Upper lobe of right lung (tissue), 1 donor: Measurements from ENCODE around the gene RAD50. TPM values are rescaled to one million over a fixed set of nuclear protein-coding genes. Genes with fewer than 3 reads are reported as not detected.

Source experiments
- ATAC-seq: fragments of 200-7000 bp; cut with Tn5 transposase; one replicate; pipeline ENCODE4 v1.9.1; 2020; ENCODE audit warnings: mild to moderate bottlenecking, moderate library complexity
- DNase-seq: peaks from one replicate; pipeline ENCODE4 v3.0.0-alpha.2; 2020
- H3K27ac ChIP-seq: fragments of 200-600 bp; one replicate; pipeline ENCODE4 v1.8.0; 2022
- H3K27me3 ChIP-seq: fragments of 200-600 bp; one replicate; pipeline ENCODE4 v1.8.0; 2022; ENCODE audit warnings: mild to moderate bottlenecking
- H3K36me3 ChIP-seq: fragments of 200-600 bp; one replicate; pipeline ENCODE4 v1.8.0; 2022
- H3K4me1 ChIP-seq: fragments of 200-600 bp; one replicate; pipeline ENCODE4 v1.8.0; 2022
- H3K4me3 ChIP-seq: fragments of 200-600 bp; one replicate; pipeline ENCODE4 v1.8.0; 2022; ENCODE audit warnings: mild to moderate bottlenecking
- H3K9me3 ChIP-seq: fragments of 200-600 bp; one replicate; pipeline ENCODE4 v1.8.0; 2022
- intact Hi-C: fragments of 100-400 bp; cut with DNase I; formaldehyde crosslinking; loops from one replicate; pipeline ENCODE4 v1.11.0; 2022
- total RNA-seq: library from RNA; stranded (reverse); fragmentation: NEBNext Ultra II Directional; extraction: Animal tissue kit (Norgen Biotek cat#: 25700); gene quantifications from one replicate; pipeline ENCODE4 v1.2.1, GENCODE V29; 2021
- TF ChIP-seq, protein P1 (sequence below): fragments of 200-600 bp; IDR thresholded peaks from one replicate; pipeline ENCODE4 v1.8.0; 2022; ENCODE audit warnings: antibody characterized with exemption
- donor health status: DM: no; HTN: yes; CAD: no; lungs with severe emphysema.

The RAD50 gene
- total RNA-seq, 1 donor from 2014 or later: 32.8 TPM

DNA sequence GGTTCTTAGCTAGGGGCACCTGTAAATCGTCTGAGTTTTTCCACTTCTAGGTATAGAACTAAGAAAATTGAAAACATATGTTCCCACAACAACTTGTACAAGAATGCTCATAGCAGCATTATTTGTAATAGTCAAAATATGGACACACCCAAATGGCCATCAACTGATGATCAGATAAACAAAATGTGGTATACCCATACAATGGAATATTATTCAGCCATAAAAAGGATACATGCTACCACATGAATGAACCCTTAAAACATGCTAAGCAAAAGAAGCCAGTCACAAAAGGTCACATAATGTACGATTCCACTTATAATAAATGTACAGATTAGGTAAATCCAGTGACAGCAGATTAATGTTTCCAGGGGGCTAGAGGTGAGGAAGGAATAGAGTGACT is 55.2 kb downstream of the RAD50 start:
- DNase-seq: no peak
- Histone ChIP-seq H3K9me3 (no peaks in the 10 kb centered on the region), H3K36me3 (peaks cover 67% of the 10 kb centered on the region), H3K4me1 (no peaks in the 10 kb centered on the region), H3K4me3 (no peak overlapping the region), H3K27ac (no peak overlapping the region), H3K27me3 (no peaks in the 10 kb centered on the region)
- ATAC-seq: no peak
- TF ChIP-seq, protein P1, sequence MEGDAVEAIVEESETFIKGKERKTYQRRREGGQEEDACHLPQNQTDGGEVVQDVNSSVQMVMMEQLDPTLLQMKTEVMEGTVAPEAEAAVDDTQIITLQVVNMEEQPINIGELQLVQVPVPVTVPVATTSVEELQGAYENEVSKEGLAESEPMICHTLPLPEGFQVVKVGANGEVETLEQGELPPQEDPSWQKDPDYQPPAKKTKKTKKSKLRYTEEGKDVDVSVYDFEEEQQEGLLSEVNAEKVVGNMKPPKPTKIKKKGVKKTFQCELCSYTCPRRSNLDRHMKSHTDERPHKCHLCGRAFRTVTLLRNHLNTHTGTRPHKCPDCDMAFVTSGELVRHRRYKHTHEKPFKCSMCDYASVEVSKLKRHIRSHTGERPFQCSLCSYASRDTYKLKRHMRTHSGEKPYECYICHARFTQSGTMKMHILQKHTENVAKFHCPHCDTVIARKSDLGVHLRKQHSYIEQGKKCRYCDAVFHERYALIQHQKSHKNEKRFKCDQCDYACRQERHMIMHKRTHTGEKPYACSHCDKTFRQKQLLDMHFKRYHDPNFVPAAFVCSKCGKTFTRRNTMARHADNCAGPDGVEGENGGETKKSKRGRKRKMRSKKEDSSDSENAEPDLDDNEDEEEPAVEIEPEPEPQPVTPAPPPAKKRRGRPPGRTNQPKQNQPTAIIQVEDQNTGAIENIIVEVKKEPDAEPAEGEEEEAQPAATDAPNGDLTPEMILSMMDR: no peak
- intact Hi-C loops: no loop called here

DNA sequence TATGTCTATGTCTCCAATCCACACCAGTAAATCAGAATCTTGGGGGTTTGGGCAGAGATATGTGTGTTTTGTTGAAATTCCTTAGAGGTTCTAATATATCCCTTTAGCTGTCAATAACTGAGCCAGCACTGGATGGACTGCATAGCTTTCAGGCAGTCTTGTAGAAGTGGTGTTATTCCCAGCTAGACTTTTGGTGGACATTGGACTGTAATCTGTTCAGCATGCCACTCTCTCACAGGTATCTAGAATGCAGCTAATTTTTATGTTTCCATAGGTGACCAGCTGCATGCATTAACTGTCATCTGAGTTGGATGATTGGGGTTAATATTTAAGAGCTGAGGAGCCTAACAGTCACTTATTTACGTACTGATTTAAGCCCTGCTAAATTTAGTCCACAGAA is 56.1 kb downstream of the RAD50 start:
- Histone ChIP-seq H3K27ac (no peak overlapping the region), H3K4me1 (no peaks in the 10 kb centered on the region), H3K4me3 (no peak overlapping the region), H3K9me3 (no peaks in the 10 kb centered on the region), H3K27me3 (no peaks in the 10 kb centered on the region), H3K36me3 (peaks cover 72% of the 10 kb centered on the region)
- intact Hi-C loops: no loop called here
- TF ChIP-seq, protein P1: no peak
- DNase-seq (no peak), ATAC-seq (no peak)

DNA sequence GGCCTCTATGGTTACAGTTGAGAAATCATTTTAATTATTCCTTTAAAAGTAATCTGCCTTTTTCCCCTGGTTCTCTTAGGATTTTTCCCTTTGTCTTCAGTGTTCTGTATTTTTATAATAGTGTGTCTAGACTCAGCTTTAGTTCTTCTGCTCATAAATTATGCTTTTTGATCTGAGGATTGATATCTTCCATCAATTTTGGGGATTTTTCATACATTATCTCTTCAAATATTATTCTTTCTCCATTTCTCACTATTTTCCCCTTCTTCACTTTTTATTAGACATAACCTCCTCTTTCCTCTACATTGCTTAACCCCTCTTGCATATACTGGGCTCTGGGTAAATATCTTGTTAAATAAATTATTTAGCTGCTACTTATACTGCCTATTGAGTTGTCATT is 64.9 kb downstream of the RAD50 start:
- intact Hi-C loops: no loop called here
- Histone ChIP-seq H3K4me1 (no peaks in the 10 kb centered on the region), H3K27me3 (no peaks in the 10 kb centered on the region), H3K4me3 (no peak overlapping the region), H3K36me3 (peaks cover 57% of the 10 kb centered on the region), H3K27ac (no peak overlapping the region), H3K9me3 (no peaks in the 10 kb centered on the region)
- TF ChIP-seq, protein P1: no peak
- DNase-seq: no peak
- no peak for ATAC-seq

DNA sequence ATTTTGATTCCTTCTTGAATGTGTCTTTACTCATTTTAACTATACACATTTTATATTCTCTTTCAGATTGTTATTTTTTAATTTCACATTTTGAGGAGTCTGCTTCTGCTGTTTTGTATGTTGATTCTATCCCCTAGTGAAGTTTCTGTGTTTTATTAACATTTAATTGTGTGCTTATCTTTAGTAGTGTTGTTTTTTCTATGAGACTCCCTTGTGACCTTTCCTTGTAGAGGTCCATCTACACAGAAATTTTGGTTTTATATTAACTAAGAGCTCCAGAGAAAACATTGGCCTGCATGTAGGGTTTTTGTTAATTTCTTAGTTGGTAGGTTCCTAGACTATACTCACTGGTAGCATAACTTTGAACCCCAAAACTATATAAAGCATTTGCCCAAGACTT is 65.8 kb downstream of the RAD50 start:
- Histone ChIP-seq H3K27ac (no peak overlapping the region), H3K27me3 (no peaks in the 10 kb centered on the region), H3K4me1 (no peaks in the 10 kb centered on the region), H3K4me3 (no peak overlapping the region), H3K9me3 (no peaks in the 10 kb centered on the region), H3K36me3 (peaks cover 50% of the 10 kb centered on the region)
- ATAC-seq (no peak), DNase-seq (no peak)
- TF ChIP-seq, protein P1: no peak
- intact Hi-C loops: no loop called here

DNA sequence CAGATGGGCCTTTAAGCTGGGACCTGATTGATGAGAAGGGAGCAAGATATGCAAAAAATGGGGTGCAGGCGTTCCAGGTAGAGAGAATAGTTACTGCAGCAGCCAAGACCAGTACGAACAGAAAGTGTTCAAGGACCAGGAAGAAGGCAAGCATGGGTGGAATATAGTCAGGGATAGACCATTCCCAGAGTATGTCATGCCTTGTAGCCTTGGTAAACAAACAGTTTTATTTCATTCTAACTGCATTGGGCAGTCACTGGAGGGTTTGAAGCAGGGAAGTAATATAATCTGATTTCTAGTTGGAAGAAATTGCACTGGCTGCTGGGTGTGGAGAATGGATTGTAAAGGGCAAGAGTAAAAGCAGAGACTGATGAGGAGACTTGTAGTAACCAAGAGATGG is 70.7 kb downstream of the RAD50 start:
- H3K27me3 ChIP-seq: no peaks in the 10 kb centered on the region
- H3K27ac ChIP-seq: no peak overlapping the region
- no peak overlapping the region for H3K4me3 ChIP-seq
- DNase-seq (no peak), ATAC-seq (no peak)
- no peaks in the 10 kb centered on the region for H3K4me1 ChIP-seq
- intact Hi-C loops: no loop called here
- H3K36me3 ChIP-seq: peaks cover 25% of the 10 kb centered on the region
- H3K9me3 ChIP-seq: no peaks in the 10 kb centered on the region
- TF ChIP-seq, protein P1: no peak

DNA sequence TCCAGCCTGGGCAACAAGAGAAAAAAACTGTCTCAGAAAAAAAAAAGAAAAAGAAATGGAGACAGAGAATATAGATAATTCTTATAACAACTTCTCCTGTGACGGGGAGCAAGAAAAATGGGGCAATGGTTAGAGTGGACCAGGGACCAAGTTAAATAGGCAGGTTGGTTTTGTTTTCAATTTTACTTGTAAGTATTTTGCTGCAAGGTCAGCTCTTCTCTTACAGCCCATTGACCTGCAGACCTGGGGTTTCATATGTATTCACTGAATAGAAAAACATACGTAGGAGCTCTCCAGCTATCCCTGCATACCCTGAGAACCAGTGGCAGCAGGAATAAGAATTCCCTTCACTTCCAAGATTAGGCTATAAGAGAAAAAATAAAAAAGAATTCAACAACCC is 72.0 kb downstream of the RAD50 start:
- no peak for ATAC-seq
- intact Hi-C loops: no loop called here
- H3K4me1 ChIP-seq: no peaks in the 10 kb centered on the region
- H3K36me3 ChIP-seq: peaks cover 19% of the 10 kb centered on the region
- DNase-seq: no peak
- no peaks in the 10 kb centered on the region for H3K27me3 ChIP-seq
- H3K27ac ChIP-seq: no peak overlapping the region
- no peak overlapping the region for H3K4me3 ChIP-seq
- H3K9me3 ChIP-seq: no peaks in the 10 kb centered on the region
- TF ChIP-seq, protein P1: no peak
